B cell (primary cell): ENCODE data around the gene KRTAP10-7.

Source experiments
- CTCF ChIP-seq: fragments of 200-600 bp; IDR thresholded peaks from one replicate; pipeline ENCODE4 v1.8.0; 2022; ENCODE audit warnings: antibody characterized with exemption, mild to moderate bottlenecking
- EZH2 ChIP-seq: IDR thresholded peaks from 2 replicates; pipeline ENCODE4 v1.6.1; 2012; ENCODE audit warnings: borderline replicate concordance, low read depth, mild to moderate bottlenecking, moderate library complexity, low read length; ENCODE audit not compliant: insufficient read depth, poor library complexity, severe bottlenecking

- no peak for TF ChIP-seq CTCF
- TF ChIP-seq EZH2 = no peak
Measured at GRCh38 chr21:44585892-44586291, 14.5 kb upstream of the KRTAP10-7 start.
